ENCODE results near the gene WDR18.

WDR18 gene

DNA sequence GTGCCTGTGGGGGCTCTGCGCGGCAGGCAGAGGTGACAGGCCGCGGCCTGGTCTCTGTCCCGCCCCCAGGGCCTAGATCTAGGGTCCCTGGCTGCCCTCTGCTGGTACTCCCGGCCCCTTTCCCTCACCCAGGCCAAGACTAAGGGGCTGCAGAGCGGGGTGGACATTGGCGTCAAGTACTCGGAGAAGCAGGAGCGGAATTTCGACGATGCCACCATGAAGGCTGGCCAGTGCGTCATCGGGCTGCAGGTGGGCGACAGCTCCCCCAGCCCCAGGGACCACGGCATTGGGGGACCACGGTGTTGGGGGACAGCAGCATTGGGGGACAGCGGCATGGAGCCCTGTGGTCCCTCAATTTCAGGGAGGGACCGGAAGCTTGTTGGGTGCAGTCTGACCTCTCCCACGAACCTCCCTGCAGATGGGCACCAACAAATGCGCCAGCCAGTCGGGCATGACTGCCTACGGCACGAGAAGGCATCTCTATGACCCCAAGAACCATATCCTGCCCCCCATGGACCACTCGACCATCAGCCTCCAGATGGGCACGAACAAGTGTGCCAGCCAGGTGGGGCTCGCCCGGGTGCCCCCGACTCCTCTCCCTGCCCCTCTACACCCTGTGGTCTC is 52.0 kb downstream of the WDR18 start:
- TF ChIP-seq CTCF (IDR thresholded peaks at IDR 0.05; ENCODE audit: insufficient read depth, low read depth, low read length, missing control alignments) = no peak
- no peak for DNase-seq (ENCODE audit: low read depth)
- no peak overlapping the region for H3K4me3 ChIP-seq (ENCODE audit: low read length)

- TF ChIP-seq CTCF (IDR thresholded peaks at IDR 0.05; ENCODE audit: insufficient read depth, low read depth, low read length, missing control alignments) = no peak
- H3K4me3 ChIP-seq (ENCODE audit: low read length) = no peak overlapping the region
- no peak for DNase-seq (ENCODE audit: low read depth)
Measured at GRCh38 chr19:1037621-1038064, 53.5 kb downstream of the WDR18 start.

GRCh38 chr19:1038978-1039645 is 55.0 kb downstream of the WDR18 start:
- no peak overlapping the region for H3K4me3 ChIP-seq (ENCODE audit: low read length)
- TF ChIP-seq CTCF (IDR thresholded peaks at IDR 0.05; ENCODE audit: insufficient read depth, low read depth, low read length, missing control alignments) = no peak
- DNase-seq (ENCODE audit: low read depth) = peak; percentile 21

DNA sequence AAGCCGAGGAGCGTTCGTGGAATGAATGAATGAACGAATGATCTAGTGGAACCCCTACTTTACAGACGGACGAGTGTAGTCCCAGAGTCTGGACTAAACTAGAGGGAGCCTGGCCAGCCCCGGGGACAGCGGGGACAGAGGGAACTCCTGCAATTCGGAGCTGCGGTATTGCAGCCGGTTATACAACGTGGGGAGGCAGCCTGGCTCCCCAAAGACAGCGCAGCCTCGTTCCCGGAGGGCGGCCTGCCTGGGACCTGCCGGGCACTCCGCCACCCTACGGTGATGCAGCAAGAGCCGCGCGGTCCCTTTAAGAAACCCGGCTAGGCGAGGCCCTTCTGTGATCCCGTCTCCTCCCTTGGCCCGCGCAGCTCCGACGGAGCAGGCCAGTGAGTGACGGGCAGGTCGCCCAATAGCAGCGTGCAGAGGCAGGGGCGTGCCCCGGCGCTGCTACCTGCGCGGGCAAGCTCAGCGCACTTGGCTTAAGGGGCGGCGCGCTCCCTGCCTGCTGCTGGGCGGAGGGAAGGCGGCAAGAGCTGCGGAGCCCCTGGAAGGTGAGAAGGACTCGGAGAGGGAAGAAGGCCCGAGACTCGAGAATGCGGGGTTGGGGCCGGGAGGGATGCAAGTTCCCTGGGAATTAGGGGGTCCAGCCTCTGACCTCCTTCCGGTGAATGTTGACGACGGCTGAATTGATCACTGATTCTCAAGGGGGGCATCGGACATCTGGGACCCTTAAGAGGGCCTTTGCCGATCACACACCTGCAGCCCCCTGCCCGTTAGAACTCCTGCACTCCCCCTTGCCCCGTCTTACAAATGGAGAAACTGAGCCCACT is 55.7 kb downstream of the WDR18 start, which contains the start of gene ABCA7:
ABCA7 (plus strand) TSS at position 462 of the 830 bp plus-strand sequence. CDS start 1,255 bp downstream, outside the sequence.
- no peak for TF ChIP-seq CTCF (IDR thresholded peaks at IDR 0.05; ENCODE audit: insufficient read depth, low read depth, low read length, missing control alignments)
- peak within 1 kb of the TSS; percentile 75 for H3K4me3 ChIP-seq (ENCODE audit: low read length)
- DNase-seq (ENCODE audit: low read depth) = peak; percentile 99

DNA sequence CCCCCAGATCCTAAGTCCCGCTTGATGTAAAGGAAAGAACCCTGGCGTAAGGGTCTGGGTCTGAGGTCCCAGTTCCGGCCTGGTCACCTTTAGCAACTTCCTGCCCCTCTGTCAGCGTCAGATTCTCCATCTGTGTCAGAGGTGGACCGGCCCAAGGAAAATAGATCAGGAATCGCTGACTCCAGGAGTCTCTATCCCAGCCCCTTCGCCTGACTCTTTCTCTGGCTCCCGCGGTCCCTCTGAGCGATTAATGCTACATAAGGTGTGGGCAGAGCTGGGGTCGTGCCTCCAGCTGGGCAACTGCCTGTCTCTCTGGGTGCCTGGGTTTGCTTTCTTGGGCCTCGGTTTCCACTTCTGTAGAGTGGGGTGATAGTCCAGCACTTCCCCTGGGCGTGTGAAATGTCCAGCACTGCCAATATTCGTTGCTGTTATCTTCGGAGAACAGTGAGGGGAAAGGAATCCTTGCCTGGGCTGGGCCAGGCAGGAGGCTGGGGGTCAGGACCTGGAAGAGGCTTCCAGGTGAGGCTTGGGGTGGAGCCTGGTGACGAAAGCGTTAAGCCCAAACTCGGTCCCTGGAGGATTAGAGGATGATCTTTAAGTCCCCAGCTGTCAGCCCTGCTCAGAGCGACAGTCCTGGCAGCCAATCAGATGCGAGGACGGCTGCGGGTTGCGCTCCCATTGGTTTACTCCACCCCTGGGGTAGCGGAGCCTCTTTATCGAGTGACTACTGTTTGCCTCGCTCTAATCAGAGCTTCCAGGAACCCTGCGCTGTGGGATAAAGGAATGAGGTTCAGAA is 56.5 kb downstream of the WDR18 start:
- no peak for TF ChIP-seq CTCF (IDR thresholded peaks at IDR 0.05; ENCODE audit: insufficient read depth, low read depth, low read length, missing control alignments)
- peak; percentile 95 for DNase-seq (ENCODE audit: low read depth)
- peak overlapping the region; percentile 75 for H3K4me3 ChIP-seq (ENCODE audit: low read length)

- DNase-seq (ENCODE audit: low read depth) = no peak
Measured at GRCh38 chr19:1041272-1041834, 57.2 kb downstream of the WDR18 start.

More at GRCh38 chr19:1041272-1041834, 57.2 kb downstream of the WDR18 start:
- TF ChIP-seq CTCF (IDR thresholded peaks at IDR 0.05; ENCODE audit: insufficient read depth, low read depth, low read length, missing control alignments) = no peak
- peak overlapping the region; percentile 75 for H3K4me3 ChIP-seq (ENCODE audit: low read length)

All from epithelial cell of esophagus (primary cell).